Stimulated activated CD4-positive, alpha-beta T cell treated with anti-CD3 and anti-CD28 coated beads, Interleukin-4, amount 100 ng/mL, for 1 hour (primary cell): ENCODE measurements around the gene C22orf31.

Experiments used
- DNase-seq: peaks from one replicate; pipeline ENCODE4 v3.0.0-alpha.2; 2020

C22orf31 gene

GRCh38 chr22:29080106-29080975 lies 18.7 kb upstream of the C22orf31 start:
- DNase-seq: no peak

- DNase-seq: no peak
These were observed 17.7 kb upstream of the C22orf31 start for GRCh38 chr22:29079218-29079901.

GRCh38 chr22:29078869-29079207 lies 17.2 kb upstream of the C22orf31 start:
- DNase-seq: no peak

- DNase-seq: no peak
These were observed 16.6 kb upstream of the C22orf31 start for GRCh38 chr22:29078036-29078868.

- DNase-seq: no peak
These were observed 12.7 kb upstream of the C22orf31 start for GRCh38 chr22:29074276-29074772.

- peak; percentile 20 for DNase-seq
These were observed 12.1 kb upstream of the C22orf31 start for GRCh38 chr22:29073618-29074275.

- no peak for DNase-seq
These were observed 11.5 kb upstream of the C22orf31 start, which contains the start of gene KREMEN1 for GRCh38 chr22:29072979-29073617. TSS of gene KREMEN1 (plus strand) at chr22:29073035. CDS start at chr22:29073131, 96 bp downstream.

GRCh38 chr22:29072193-29072978 lies 10.8 kb upstream of the C22orf31 start:
- peak; percentile 86 for DNase-seq

- DNase-seq: peak; percentile 33
These were observed 9.8 kb upstream of the C22orf31 start for GRCh38 chr22:29071261-29072045.

GRCh38 chr22:29070490-29070889 lies 8.9 kb upstream of the C22orf31 start:
- no peak for DNase-seq

- no peak for DNase-seq
These were observed 7.8 kb upstream of the C22orf31 start for GRCh38 chr22:29069463-29069862.

- DNase-seq: no peak
These were observed 4.0 kb upstream of the C22orf31 start for GRCh38 chr22:29065468-29066190.

GRCh38 chr22:29062286-29062821 lies 723 bp upstream of the C22orf31 start:
- DNase-seq: no peak

GRCh38 chr22:29060931-29061330 lies 700 bp downstream of the C22orf31 start:
- DNase-seq: no peak

GRCh38 chr22:29060251-29060869 lies 1.3 kb downstream of the C22orf31 start:
- DNase-seq: no peak

- no peak for DNase-seq
These were observed 5.2 kb downstream of the C22orf31 start for GRCh38 chr22:29056472-29056871.

- no peak for DNase-seq
These were observed 6.3 kb downstream of the C22orf31 start for GRCh38 chr22:29055192-29055830.

- no peak for DNase-seq
These were observed 7.3 kb downstream of the C22orf31 start for GRCh38 chr22:29054251-29054767.
